Rectal smooth muscle tissue (tissue), 1 donor: Measurements from ENCODE around the gene CDH19.
"Not testable (repeated sequence)": the region's sequence is repeated elsewhere in the genome, so short reads cannot be mapped to it uniquely, and the experiment has no call there.

Experiments
- H3K27ac ChIP-seq: one replicate; pipeline ENCODE4 v1.7.0; 2013; ENCODE audit warnings: low read depth, low read length, inconsistent platforms
- H3K27me3 ChIP-seq: one replicate; pipeline ENCODE4 v1.7.0; 2013; ENCODE audit warnings: low read length; ENCODE audit not compliant: control insufficient read depth, insufficient read depth
- H3K36me3 ChIP-seq: one replicate; pipeline ENCODE4 v1.7.0; 2013; ENCODE audit warnings: low read length; ENCODE audit not compliant: control insufficient read depth, insufficient read depth
- H3K4me1 ChIP-seq: one replicate; pipeline ENCODE4 v1.7.0; 2013; ENCODE audit warnings: low read length; ENCODE audit not compliant: control insufficient read depth, insufficient read depth
- H3K4me3 ChIP-seq: one replicate; pipeline ENCODE4 v1.7.0; 2013; ENCODE audit warnings: low read length
- H3K9ac ChIP-seq: one replicate; pipeline ENCODE4 v1.7.0; 2013; ENCODE audit warnings: low read length

The CDH19 gene

DNA sequence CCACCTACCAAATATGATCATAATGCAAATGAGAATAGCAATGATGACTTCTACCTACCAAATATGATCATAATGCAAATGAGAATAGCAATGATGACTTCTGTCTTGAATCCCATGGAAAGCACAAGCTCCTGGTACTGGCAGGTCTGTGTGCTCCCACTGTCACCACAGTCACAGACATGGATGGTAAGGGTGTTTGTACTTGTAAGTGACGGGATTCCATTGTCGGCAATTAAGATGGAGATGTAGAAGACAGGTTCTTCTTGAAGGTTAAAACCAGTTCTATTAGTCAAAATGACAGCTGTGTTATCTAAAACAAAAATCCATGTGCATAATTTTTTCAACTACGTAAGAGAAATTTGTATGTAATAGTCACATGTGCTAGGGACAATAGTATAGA is 95.0 kb downstream of the CDH19 start:
- Histone ChIP-seq H3K36me3 (no peaks in the 10 kb centered on the region), H3K9ac (no peak overlapping the region), H3K4me1 (no peaks in the 10 kb centered on the region), H3K4me3 (no peak overlapping the region), H3K27ac (no peak overlapping the region), H3K27me3 (no peaks in the 10 kb centered on the region)

DNA sequence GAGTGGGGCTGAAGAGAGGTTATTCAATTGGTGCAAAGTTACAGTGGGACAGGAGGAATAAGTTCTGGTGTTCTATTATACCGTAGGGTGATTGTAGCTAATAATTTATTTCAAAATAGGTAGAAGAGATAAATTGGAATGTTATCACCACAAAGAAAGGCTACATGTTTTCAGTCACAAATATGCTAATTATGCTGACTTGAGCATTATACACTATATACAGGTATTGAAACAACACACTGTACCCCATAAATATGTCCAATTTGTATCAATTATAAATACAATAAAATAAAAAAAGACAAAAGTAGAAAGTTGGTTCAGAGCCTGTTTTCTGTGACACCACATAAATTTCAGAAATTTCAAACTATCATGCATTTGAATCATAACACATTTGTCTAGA is 97.7 kb downstream of the CDH19 start:
- Histone ChIP-seq H3K4me3 (no peak overlapping the region), H3K4me1 (no peaks in the 10 kb centered on the region), H3K9ac (no peak overlapping the region), H3K27me3 (no peaks in the 10 kb centered on the region), H3K27ac (no peak overlapping the region), H3K36me3 (no peaks in the 10 kb centered on the region)

DNA sequence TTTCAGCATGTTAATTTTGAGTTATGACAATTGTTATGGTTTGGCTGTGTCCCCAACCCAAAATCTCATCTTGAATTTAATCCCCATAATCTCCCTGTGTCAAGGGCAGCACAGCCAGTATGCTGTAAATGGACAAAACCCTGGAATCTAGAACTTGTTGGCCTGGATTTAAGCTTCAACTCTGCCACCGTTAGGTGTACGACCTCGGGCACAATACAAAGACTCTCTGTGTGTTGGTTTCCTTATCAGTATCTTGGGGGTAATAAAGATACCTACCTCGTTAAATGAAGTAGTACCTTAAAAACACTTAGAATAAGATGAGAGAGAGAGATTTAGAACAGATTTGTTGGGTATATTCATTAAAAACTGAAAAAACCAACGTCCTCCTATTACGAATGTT is 106.5 kb downstream of the CDH19 start:
- H3K4me3 ChIP-seq = no peak overlapping the region
- H3K27me3 ChIP-seq = no peaks in the 10 kb centered on the region
- no peak overlapping the region for H3K27ac ChIP-seq
- H3K4me1 ChIP-seq = no peaks in the 10 kb centered on the region
- H3K9ac ChIP-seq = no peak overlapping the region
- H3K36me3 ChIP-seq = no peaks in the 10 kb centered on the region

DNA sequence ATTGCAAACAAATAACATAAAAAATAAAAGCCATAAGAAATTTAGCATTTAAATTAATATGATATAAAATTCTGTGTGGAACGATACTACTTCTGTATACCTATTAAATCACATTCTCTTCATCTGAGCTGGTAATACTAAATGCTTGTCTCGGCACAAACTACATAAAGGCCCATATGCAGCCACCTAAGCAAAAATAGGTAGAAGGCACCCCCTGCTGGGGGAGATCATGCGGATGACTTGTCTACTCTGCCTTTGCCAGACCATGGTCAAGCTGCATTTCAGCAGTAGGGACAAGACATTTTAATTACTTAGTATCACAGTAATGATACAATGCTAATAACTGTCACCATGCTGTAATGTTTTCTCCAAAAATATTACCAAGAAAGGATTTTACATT is 108.0 kb downstream of the CDH19 start:
- no peak overlapping the region for H3K4me3 ChIP-seq
- H3K27me3 ChIP-seq = no peaks in the 10 kb centered on the region
- H3K9ac ChIP-seq = no peak overlapping the region
- no peaks in the 10 kb centered on the region for H3K4me1 ChIP-seq
- H3K36me3 ChIP-seq = no peaks in the 10 kb centered on the region
- no peak overlapping the region for H3K27ac ChIP-seq

DNA sequence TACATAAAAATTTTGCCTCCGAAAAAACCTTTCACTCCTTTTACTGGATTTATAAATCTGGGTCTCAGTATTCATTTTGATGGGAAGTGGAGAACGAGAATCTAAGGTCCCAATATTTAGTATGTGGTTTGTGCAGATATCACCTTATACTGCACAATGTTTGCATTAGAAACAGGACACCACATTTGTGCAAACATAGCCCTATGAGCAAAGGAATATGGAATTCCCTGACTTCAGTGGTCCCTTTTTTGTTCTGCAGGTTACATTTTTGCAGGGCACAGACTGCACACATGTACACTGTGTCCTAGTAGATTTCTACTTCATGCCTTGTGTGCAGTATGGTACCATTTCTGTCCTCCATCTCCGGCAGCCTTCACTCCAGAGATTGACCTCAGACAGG is 130.0 kb downstream of the CDH19 start:
- H3K36me3 ChIP-seq = no peaks in the 10 kb centered on the region
- no peak overlapping the region for H3K27ac ChIP-seq
- no peak overlapping the region for H3K9ac ChIP-seq
- no peak overlapping the region for H3K4me3 ChIP-seq
- no peaks in the 10 kb centered on the region for H3K27me3 ChIP-seq
- no peaks in the 10 kb centered on the region for H3K4me1 ChIP-seq

DNA sequence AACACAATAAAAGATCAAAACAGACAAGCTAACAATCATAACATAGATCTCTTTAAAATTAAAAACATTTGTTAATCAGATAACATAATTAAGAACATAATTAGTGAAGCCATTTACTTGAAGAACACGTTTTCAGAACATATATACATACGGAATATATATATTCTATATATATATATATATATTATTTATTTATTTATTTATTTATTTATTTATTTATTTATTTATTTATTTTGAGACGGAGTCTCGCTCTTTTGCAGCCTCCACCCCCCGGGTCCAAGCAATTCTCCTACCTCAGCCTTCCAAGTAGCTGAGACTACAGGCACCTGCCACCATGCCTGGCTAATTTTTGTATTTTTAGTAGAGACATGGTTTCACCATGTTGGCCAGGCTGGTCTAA is 137.7 kb downstream of the CDH19 start:
- not testable (repeated sequence) for H3K4me3 ChIP-seq, H3K9ac ChIP-seq, H3K36me3 ChIP-seq, H3K27me3 ChIP-seq, H3K27ac ChIP-seq, H3K4me1 ChIP-seq

DNA sequence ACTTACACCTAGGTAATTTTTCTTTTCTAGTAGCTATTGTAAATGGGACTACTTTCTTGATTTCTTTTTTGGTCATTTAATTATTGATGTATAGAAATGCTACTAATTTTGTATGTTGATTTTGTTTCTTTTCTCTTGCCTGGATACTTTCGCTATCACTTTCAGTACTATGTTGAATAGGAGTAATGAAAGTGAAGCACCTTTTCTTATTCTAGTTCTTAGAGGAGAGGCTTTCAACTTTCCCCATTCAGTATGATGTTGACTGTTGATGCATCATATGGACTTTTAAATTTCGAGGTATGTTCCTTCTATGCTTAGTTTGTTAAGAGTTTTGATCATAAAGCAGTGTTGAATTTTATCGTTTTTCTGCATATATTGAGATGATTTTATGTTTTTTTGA is 142.5 kb downstream of the CDH19 start:
- H3K27me3 ChIP-seq = no peaks in the 10 kb centered on the region

DNA sequence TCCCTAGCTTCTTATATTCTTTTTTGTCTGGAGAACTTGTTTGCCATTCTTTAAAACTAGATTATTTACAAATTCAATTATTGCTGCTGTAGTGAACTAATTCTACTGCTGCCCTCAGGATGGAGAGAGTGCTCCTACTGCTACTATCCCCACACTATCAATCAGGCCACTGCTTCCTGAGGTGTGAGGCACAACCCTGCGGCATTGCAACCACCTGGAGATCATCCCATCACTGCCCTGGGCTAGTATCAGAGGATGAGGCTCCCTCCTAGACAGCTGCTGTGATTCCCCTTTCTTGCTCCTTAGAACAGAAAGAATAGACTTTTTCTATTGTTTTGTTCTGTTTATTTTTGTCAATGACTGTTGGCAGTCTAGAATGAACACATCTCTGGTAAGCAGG is 146.6 kb downstream of the CDH19 start:
- H3K27me3 ChIP-seq = no peaks in the 10 kb centered on the region
- H3K9ac ChIP-seq = no peak overlapping the region
- H3K4me3 ChIP-seq = no peak overlapping the region
- H3K4me1 ChIP-seq = no peaks in the 10 kb centered on the region
- no peaks in the 10 kb centered on the region for H3K36me3 ChIP-seq
- no peak overlapping the region for H3K27ac ChIP-seq

More for the DNA sequence above, 142.5 kb downstream of the CDH19 start:
- Histone ChIP-seq H3K27ac (no peak overlapping the region), H3K9ac (no peak overlapping the region), H3K4me3 (no peak overlapping the region), H3K4me1 (no peaks in the 10 kb centered on the region), H3K36me3 (no peaks in the 10 kb centered on the region)
